Choroid plexus epithelial cell (primary cell): ENCODE data around the gene VRTN.
A peak's percentile ranks its signal among the peaks of the same experiment; 100 is the strongest.
"Not testable (repeated sequence)": the region's sequence is repeated elsewhere in the genome, so short reads cannot be mapped to it uniquely, and the experiment has no call there.

Experiments
- DNase-seq: peaks from one replicate; pipeline ENCODE4 v3.0.0-alpha.2; 2010; ENCODE audit warnings: low read depth
- H3K4me3 ChIP-seq: 2 replicates; pipeline ENCODE4 v1.5.1; 2011; ENCODE audit warnings: low read depth, mild to moderate bottlenecking, control low read depth, low read length, moderate library complexity
- CTCF ChIP-seq: conservative IDR thresholded peaks from 2 replicates; pipeline ENCODE4 v1.5.1; 2011; ENCODE audit warnings: low read depth, mild to moderate bottlenecking, control low read depth, inconsistent platforms, low read length, moderate library complexity

The VRTN gene

GRCh38 chr14:74309125-74310022, 38.9 kb upstream of the VRTN start:
- DNase-seq = no peak
- no peak overlapping the region for H3K4me3 ChIP-seq
- no peak for TF ChIP-seq CTCF

- no peak for TF ChIP-seq CTCF
- DNase-seq = no peak
- no peak overlapping the region for H3K4me3 ChIP-seq
Observed at GRCh38 chr14:74312161-74312560, 36.1 kb upstream of the VRTN start.

GRCh38 chr14:74313601-74314000, 34.7 kb upstream of the VRTN start:
- H3K4me3 ChIP-seq = no peak overlapping the region
- DNase-seq = no peak
- no peak for TF ChIP-seq CTCF

- H3K4me3 ChIP-seq = no peak overlapping the region
- DNase-seq = no peak
- TF ChIP-seq CTCF = no peak
Observed at GRCh38 chr14:74314576-74314975, 33.7 kb upstream of the VRTN start.

GRCh38 chr14:74324931-74325361, 23.3 kb upstream of the VRTN start:
- TF ChIP-seq CTCF = peak; percentile 74
- H3K4me3 ChIP-seq = no peak overlapping the region
- DNase-seq = peak; percentile 71

- H3K4me3 ChIP-seq = no peak overlapping the region
- DNase-seq = no peak
- no peak for TF ChIP-seq CTCF
Observed at GRCh38 chr14:74325446-74325845, 22.8 kb upstream of the VRTN start.

- H3K4me3 ChIP-seq = no peak overlapping the region
- no peak for TF ChIP-seq CTCF
- peak; percentile 23 for DNase-seq
Observed at GRCh38 chr14:74326369-74327152, 21.7 kb upstream of the VRTN start.

GRCh38 chr14:74329950-74330552, 18.2 kb upstream of the VRTN start:
- not testable (repeated sequence) for DNase-seq, H3K4me3 ChIP-seq
